ENCODE measurements around the gene KCNQ1. TPM values are rescaled to one million over a fixed set of nuclear protein-coding genes. Genes with fewer than 3 reads are reported as not detected.
A peak's percentile ranks its signal among the peaks of the same experiment; 100 is the strongest.

Gene KCNQ1
- total and polyA plus RNA-seq, 9 of the 15 experiments (the other 6 are each of a cell fraction or from before 2014, with no cell fraction given) = 0.44 TPM; not detected in 8

DNA sequence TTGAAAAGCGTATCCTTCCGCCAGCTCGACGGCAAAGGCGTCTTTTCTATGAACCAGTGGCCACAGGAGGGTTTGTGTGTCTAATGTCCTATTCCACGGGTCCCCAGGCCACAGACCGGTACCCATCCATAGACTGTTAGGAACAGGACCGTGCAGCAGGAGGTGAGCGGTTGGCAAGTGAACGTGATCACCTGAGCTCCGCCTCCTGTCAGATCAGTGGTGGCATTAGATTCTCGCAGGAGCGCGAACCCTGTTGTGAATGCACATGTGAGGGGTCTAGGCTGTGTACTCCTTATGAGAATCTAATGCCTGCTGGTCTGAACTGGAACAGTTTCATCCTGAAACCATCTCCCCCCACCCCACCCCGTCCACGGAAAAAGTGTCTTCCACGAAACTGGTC lies 317.6 kb downstream of the KCNQ1 start (continued):
- TF ChIP-seq RERE (CRISPR knock-in tag; IDR thresholded peaks at IDR 0.05; ENCODE audit: borderline replicate concordance) (no peak), ZNF445 (CRISPR knock-in tag; IDR thresholded peaks at IDR 0.05; ENCODE audit: low read depth) (no peak), NFIX (CRISPR knock-in tag; IDR thresholded peaks at IDR 0.05; ENCODE audit: low read depth) (no peak), CHD4 (IDR thresholded peaks at IDR 0.05; ENCODE audit: insufficient read depth, insufficient replicate concordance, low read depth, low read length, poor library complexity, severe bottlenecking) (no peak)

GRCh38 chr11:2763984-2764383 lies 319.2 kb downstream of the KCNQ1 start:
- Histone ChIP-seq H3K9ac (ENCODE audit: insufficient read depth in 1 of 2, low read depth in 2 of 2, low read length in 2 of 2) (no peak overlapping the region), H3K27ac (ENCODE audit: extremely low read depth, low read depth, low read length) (peak overlapping the region; percentile 24; the same call in 1 of the 3 replicates), H3K27me3 (ENCODE audit: control insufficient read depth in 2 of 2, insufficient read depth in 2 of 2, low read length in 2 of 2) (no peaks in the 10 kb centered on the region), H3K4me2 (ENCODE audit: insufficient read depth, low read length) (no peak overlapping the region), H3K9me3 (replicated peaks; ENCODE audit: control insufficient read depth, insufficient read depth, low read depth, low read length) (no peaks in the 10 kb centered on the region), H3K9me1 (ENCODE audit: control insufficient read depth, insufficient read depth, low read length) (no peaks in the 10 kb centered on the region), H4K20me1 (replicated peaks; ENCODE audit: control insufficient read depth, insufficient read depth, low read length) (no peaks in the 10 kb centered on the region), H2AFZ (ENCODE audit: low read depth, low read length) (peak overlapping the region; percentile 34), H3K36me3 (ENCODE audit: control insufficient read depth, insufficient read depth, low read length) (no peaks in the 10 kb centered on the region), H3K4me1 (replicated peaks in 1 of 2; ENCODE audit: control insufficient read depth in 2 of 2, insufficient read depth in 2 of 2, low read length in 2 of 2) (peaks cover 8 to 21% of the 10 kb centered on the region in 2 experiments; a peak in 4 of 5 replicates), H3K4me3 (no peak overlapping the region), H3K79me2 (ENCODE audit: control insufficient read depth, insufficient read depth, low read length) (no peaks in the 10 kb centered on the region)
- TF ChIP-seq ARID1B (IDR thresholded peaks at IDR 0.05) (0 out of 2 replicates have a peak, but pooled peaks have one; percentile 14), CBFA2T3 (IDR thresholded peaks at IDR 0.05) (peak; percentile 53), NBN (IDR thresholded peaks at IDR 0.05; ENCODE audit: low read depth) (0 out of 2 replicates have a peak, but pooled peaks have one; percentile 20), SMARCA4 (IDR thresholded peaks at IDR 0.05) (0 out of 2 replicates have a peak, but pooled peaks have one; percentile 18), HDGF (IDR thresholded peaks at IDR 0.05) (no peak), NELFE (IDR thresholded peaks at IDR 0.05; ENCODE audit: insufficient read depth, insufficient read length) (no peak), POLR3G (IDR thresholded peaks at IDR 0.05; ENCODE audit: extremely low read depth, insufficient read length, insufficient replicate concordance) (no peak), NCOR1 (IDR thresholded peaks at IDR 0.05) (0 out of 2 replicates have a peak, but pooled peaks have one; percentile 12), CBFA2T2 (conservative IDR thresholded peaks at IDR 0.05) (peak; percentile 13; the same call in 1 of the 2 replicates), DPF2 (IDR thresholded peaks at IDR 0.05) (peak; percentile 41), NR0B1 (IDR thresholded peaks at IDR 0.05; ENCODE audit: partially characterized antibody) (no peak)
- no TSS peak for BruUV-seq (replicated peaks)
- in situ Hi-C loops (cut with MboI) = no loop called here
- ATAC-seq (no peak), FAIRE-seq (peak; percentile 65), DNase-seq (ENCODE audit: extremely low read depth in 1 of 4, low spot score in 3 of 4) (no peak)
- CTCF ChIA-PET (ENCODE audit: low intra/inter-chr PET ratio) = no interaction called here
- intact Hi-C loops (cut with micrococcal nuclease) = no loop called here
- 37% methylated on average over 4 of the region's 4 CpGs for WGBS (ENCODE audit: insufficient coverage, low coverage, missing lambda C conversion rate)
- POLR2A ChIA-PET = no interaction called here
